Esophagus squamous epithelium (tissue), 4 donors: ENCODE results near the gene MYO3B.

Experiments used
- CTCF ChIP-seq, 6 experiments: fragments of 450-650 bp in 4 of 6; fragments of 200-600 bp in 2 of 6; sonication (generic) in 2 of 6; IDR thresholded peaks; one replicate each; pipeline ENCODE4 v1.5.1; 2016 to 2019; ENCODE audit warnings: antibody characterized with exemption in 6 of 6, mild to moderate bottlenecking in 4 of 6, moderate library complexity in 4 of 6
- POLR2A ChIP-seq, 4 donors: fragments of 450-650 bp; IDR thresholded peaks; one replicate each; pipeline ENCODE4 v1.6.1; 2017; ENCODE audit warnings: antibody characterized with exemption in 4 of 4, mild to moderate bottlenecking in 4 of 4, moderate library complexity in 3 of 4

- no peak for TF ChIP-seq CTCF (IDR thresholded peaks at IDR 0.05)
- TF ChIP-seq POLR2A (IDR thresholded peaks at IDR 0.05): no peak
These were observed 408.7 kb downstream of the MYO3B start for GRCh38 chr2:170586571-170587095.
